Measurements from ENCODE around the gene PMIS2.
A peak's percentile ranks its signal among the peaks of the same experiment; 100 is the strongest.

PMIS2 gene

GRCh38 chr19:35562776-35563175 lies 23.2 kb upstream of the PMIS2 start (continued):
- TF ChIP-seq ZNF404 (tag by site-specific recombination; IDR thresholded peaks at IDR 0.05) (no peak), ZNF416 (tag by site-specific recombination; IDR thresholded peaks at IDR 0.05) (no peak), GLIS2 (tag by site-specific recombination; IDR thresholded peaks at IDR 0.05) (no peak), ZNF514 (tag by site-specific recombination; IDR thresholded peaks at IDR 0.05) (no peak), ZNF19 (tag by site-specific recombination; IDR thresholded peaks at IDR 0.05; ENCODE audit: low read depth) (no peak), ZNF596 (tag by site-specific recombination; IDR thresholded peaks at IDR 0.05) (peak; percentile 89), ZFP69B (tag by site-specific recombination; IDR thresholded peaks at IDR 0.05) (no peak), ZNF76 (tag by site-specific recombination; IDR thresholded peaks at IDR 0.05; ENCODE audit: borderline replicate concordance, low read depth) (no peak), PATZ1 (tag by site-specific recombination; IDR thresholded peaks at IDR 0.05) (no peak), KLF10 (tag by site-specific recombination; IDR thresholded peaks at IDR 0.05) (no peak), SALL2 (tag by site-specific recombination; IDR thresholded peaks at IDR 0.05; ENCODE audit: borderline replicate concordance) (no peak; the same call in 1 of the 2 replicates), ZNF398 (tag by site-specific recombination; IDR thresholded peaks at IDR 0.05) (peak; percentile 83), BCL11A (tag by site-specific recombination; IDR thresholded peaks at IDR 0.05; ENCODE audit: low read depth) (no peak), ZNF169 (tag by site-specific recombination; IDR thresholded peaks at IDR 0.05) (peak; percentile 98), PRDM10 (tag by site-specific recombination; IDR thresholded peaks at IDR 0.05) (no peak), ZNF114 (tag by site-specific recombination; IDR thresholded peaks at IDR 0.05) (no peak), ZNF248 (tag by site-specific recombination; IDR thresholded peaks at IDR 0.05) (no peak), ZNF335 (tag by site-specific recombination; conservative IDR thresholded peaks at IDR 0.05) (no peak), ZNF155 (tag by site-specific recombination; IDR thresholded peaks at IDR 0.05) (no peak)
- TF ChIP-seq, protein P1, sequence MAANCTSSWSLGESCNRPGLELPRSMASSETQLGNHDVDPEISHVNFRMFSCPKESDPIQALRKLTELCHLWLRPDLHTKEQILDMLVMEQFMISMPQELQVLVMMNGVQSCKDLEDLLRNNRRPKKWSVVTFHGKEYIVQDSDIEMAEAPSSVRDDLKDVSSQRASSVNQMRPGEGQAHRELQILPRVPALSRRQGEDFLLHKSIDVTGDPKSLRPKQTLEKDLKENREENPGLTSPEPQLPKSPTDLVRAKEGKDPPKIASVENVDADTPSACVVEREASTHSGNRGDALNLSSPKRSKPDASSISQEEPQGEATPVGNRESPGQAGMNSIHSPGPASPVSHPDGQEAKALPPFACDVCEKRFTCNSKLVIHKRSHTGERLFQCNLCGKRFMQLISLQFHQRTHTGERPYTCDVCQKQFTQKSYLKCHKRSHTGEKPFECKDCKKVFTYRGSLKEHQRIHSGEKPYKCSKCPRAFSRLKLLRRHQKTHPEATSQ (tag by site-specific recombination; IDR thresholded peaks at IDR 0.05) = no peak
- TF ChIP-seq, protein P2, sequence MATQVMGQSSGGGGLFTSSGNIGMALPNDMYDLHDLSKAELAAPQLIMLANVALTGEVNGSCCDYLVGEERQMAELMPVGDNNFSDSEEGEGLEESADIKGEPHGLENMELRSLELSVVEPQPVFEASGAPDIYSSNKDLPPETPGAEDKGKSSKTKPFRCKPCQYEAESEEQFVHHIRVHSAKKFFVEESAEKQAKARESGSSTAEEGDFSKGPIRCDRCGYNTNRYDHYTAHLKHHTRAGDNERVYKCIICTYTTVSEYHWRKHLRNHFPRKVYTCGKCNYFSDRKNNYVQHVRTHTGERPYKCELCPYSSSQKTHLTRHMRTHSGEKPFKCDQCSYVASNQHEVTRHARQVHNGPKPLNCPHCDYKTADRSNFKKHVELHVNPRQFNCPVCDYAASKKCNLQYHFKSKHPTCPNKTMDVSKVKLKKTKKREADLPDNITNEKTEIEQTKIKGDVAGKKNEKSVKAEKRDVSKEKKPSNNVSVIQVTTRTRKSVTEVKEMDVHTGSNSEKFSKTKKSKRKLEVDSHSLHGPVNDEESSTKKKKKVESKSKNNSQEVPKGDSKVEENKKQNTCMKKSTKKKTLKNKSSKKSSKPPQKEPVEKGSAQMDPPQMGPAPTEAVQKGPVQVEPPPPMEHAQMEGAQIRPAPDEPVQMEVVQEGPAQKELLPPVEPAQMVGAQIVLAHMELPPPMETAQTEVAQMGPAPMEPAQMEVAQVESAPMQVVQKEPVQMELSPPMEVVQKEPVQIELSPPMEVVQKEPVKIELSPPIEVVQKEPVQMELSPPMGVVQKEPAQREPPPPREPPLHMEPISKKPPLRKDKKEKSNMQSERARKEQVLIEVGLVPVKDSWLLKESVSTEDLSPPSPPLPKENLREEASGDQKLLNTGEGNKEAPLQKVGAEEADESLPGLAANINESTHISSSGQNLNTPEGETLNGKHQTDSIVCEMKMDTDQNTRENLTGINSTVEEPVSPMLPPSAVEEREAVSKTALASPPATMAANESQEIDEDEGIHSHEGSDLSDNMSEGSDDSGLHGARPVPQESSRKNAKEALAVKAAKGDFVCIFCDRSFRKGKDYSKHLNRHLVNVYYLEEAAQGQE (tag by site-specific recombination; IDR thresholded peaks at IDR 0.05) = no peak
- TF ChIP-seq, protein P3, sequence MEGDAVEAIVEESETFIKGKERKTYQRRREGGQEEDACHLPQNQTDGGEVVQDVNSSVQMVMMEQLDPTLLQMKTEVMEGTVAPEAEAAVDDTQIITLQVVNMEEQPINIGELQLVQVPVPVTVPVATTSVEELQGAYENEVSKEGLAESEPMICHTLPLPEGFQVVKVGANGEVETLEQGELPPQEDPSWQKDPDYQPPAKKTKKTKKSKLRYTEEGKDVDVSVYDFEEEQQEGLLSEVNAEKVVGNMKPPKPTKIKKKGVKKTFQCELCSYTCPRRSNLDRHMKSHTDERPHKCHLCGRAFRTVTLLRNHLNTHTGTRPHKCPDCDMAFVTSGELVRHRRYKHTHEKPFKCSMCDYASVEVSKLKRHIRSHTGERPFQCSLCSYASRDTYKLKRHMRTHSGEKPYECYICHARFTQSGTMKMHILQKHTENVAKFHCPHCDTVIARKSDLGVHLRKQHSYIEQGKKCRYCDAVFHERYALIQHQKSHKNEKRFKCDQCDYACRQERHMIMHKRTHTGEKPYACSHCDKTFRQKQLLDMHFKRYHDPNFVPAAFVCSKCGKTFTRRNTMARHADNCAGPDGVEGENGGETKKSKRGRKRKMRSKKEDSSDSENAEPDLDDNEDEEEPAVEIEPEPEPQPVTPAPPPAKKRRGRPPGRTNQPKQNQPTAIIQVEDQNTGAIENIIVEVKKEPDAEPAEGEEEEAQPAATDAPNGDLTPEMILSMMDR (tag by site-specific recombination; IDR thresholded peaks at IDR 0.05) = 0 out of 2 replicates have a peak, but pooled peaks have one; percentile 27
- TF ChIP-seq, protein P4, sequence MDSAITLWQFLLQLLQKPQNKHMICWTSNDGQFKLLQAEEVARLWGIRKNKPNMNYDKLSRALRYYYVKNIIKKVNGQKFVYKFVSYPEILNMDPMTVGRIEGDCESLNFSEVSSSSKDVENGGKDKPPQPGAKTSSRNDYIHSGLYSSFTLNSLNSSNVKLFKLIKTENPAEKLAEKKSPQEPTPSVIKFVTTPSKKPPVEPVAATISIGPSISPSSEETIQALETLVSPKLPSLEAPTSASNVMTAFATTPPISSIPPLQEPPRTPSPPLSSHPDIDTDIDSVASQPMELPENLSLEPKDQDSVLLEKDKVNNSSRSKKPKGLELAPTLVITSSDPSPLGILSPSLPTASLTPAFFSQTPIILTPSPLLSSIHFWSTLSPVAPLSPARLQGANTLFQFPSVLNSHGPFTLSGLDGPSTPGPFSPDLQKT (IDR thresholded peaks at IDR 0.05; ENCODE audit: borderline replicate concordance, low read depth, low read length) = no peak
